Aorta (tissue), 5 donors: ENCODE measurements around the gene DIP2B. TPM values are rescaled to one million over a fixed set of nuclear protein-coding genes. Genes with fewer than 3 reads are reported as not detected.

Source experiments
- ATAC-seq: fragments of 200-7000 bp; cut with Tn5 transposase; one replicate; pipeline ENCODE4 v1.9.1; 2022; ENCODE audit warnings: moderate library complexity; ENCODE audit not compliant: low FRiP score
- DNase-seq, 2 donors: peaks; one replicate each; pipeline ENCODE4 v3.0.0-alpha.2; 2020
- H3K27ac ChIP-seq, 2 donors: one replicate each; pipeline ENCODE4 v1.5.1; 2013; ENCODE audit warnings: low read length in 2 of 2, mild to moderate bottlenecking in 2 of 2, moderate library complexity in 2 of 2, control low read depth in 1 of 2, inconsistent platforms in 1 of 2, low read depth in 1 of 2
- H3K27me3 ChIP-seq, 2 donors: one replicate each; pipeline ENCODE4 v1.6.1; 2013; ENCODE audit warnings: control low read depth in 1 of 2, low read length in 1 of 2, mild to moderate bottlenecking in 1 of 2, moderate library complexity in 1 of 2; ENCODE audit not compliant: insufficient read depth in 2 of 2, control insufficient read depth in 1 of 2
- H3K36me3 ChIP-seq, 2 donors: one replicate each; pipeline ENCODE4 v1.6.1; 2013; ENCODE audit warnings: control low read depth in 1 of 2, low read length in 1 of 2, mild to moderate bottlenecking in 1 of 2; ENCODE audit not compliant: insufficient read depth in 2 of 2, control insufficient read depth in 1 of 2
- H3K4me1 ChIP-seq, 2 donors: one replicate each; pipeline ENCODE4 v1.6.1; 2013; ENCODE audit warnings: low read length in 2 of 2, control low read depth in 1 of 2, mild to moderate bottlenecking in 1 of 2, moderate library complexity in 1 of 2; ENCODE audit not compliant: insufficient read depth in 2 of 2, control insufficient read depth in 1 of 2
- H3K4me3 ChIP-seq, 2 donors: one replicate each; pipeline ENCODE4 v1.5.1; 2013; ENCODE audit warnings: low read length in 2 of 2, control low read depth in 1 of 2, mild to moderate bottlenecking in 1 of 2
- H3K9me3 ChIP-seq: one replicate; pipeline ENCODE4 v1.6.1; 2013; ENCODE audit warnings: mild to moderate bottlenecking, low read length; ENCODE audit not compliant: control insufficient read depth
- WGBS, 2 donors: extraction: QIAGEN DNeasy Blood & Tissue Kit; methylation state at CpG; one replicate each; pipeline ENCODE4 v1.1.7; 2013; 5-methylcytosine and 5-hydroxymethylcytosine counted together
- intact Hi-C, 2 donors: fragments of 100-400 bp; cut with DNase I; formaldehyde crosslinking; loops; one replicate each; pipeline versions ENCODE4 v1.14.2 to v1.15.0; 2022
- polyA plus RNA-seq, 2 donors: library from polyadenylated mRNA; stranded (reverse); fragments of 200-250 nt; gene quantifications; one replicate each; pipeline ENCODE4 v1.2.3, GENCODE V29; 2013
- total RNA-seq, 2 donors: library from RNA; stranded (reverse); fragmentation: NEBNext Ultra II Directional; extraction: Animal tissue kit (Norgen Biotek cat#: 25700); gene quantifications; one replicate each; pipeline ENCODE4 v1.2.1, GENCODE V29; 2021
- donor health status: healthy with polysubstance abuse.
- donor health status: Bipolar disorder and iron deficiency.
- donor health status: DM: no; HTN: no; CAD: no.
- donor health status: DM: no; HTN: no; CAD: no.
- donor health status: DM: yes; HTN: yes; CAD: no.

DIP2B gene
- total and polyA plus RNA-seq, 4 donors, result 2.9 to 25.0 (median 10.2) TPM

DNA sequence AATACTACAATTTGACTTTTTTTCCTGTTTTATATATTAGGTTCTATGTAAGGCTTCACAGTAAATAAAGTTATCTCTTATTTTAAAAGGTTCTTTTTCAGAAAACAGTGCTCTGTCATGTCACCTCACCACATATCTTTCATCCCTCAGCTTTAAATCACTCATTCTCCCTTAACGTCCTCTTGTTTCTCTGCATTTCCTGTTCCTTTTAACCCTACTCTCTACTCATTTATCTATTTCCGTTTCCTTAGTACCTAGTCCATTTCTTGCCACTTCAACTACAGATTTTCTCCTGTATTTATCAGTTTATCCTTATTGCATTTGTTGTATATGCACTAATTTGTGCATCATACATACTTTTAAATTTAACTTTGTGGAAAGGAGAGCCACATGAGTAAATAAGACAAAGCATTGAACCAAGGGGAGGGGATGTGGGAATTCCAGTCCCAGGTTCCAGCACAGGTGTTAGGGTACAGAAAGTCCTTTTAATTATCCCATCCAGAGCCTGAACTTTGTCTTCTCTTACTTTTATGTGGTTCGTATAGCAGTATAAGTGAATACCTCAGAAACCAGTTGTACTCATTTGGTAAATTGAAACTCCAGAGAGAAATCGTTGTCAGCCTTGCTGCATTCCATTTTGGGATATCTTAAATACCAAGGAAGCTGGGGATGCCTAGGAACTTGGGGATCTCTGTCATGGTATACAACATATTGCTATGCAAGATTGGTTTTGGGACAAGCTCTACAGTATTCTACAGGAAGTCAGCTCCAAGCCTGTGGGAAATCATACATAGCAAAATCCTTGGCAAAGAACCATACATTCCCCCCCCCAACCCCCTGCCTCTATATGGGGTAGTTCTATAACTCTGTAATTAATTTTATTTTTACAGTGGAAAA, 120.5 kb downstream of the DIP2B start:
- Histone ChIP-seq H3K4me1 (peaks cover 1 to 5% of the 10 kb centered on the region in 2 donors), H3K27me3 (no peaks in the 10 kb centered on the region), H3K27ac (no peak overlapping the region), H3K36me3 (no peaks in the 10 kb centered on the region), H3K9me3 (no peaks in the 10 kb centered on the region), H3K4me3 (no peak overlapping the region)
- DNase-seq (no peak), ATAC-seq (no peak)
- intact Hi-C loops, result no loop called here
- WGBS, 2 donors, result 59 to 68% methylated on average over 4 of the region's 4 CpGs

DNA sequence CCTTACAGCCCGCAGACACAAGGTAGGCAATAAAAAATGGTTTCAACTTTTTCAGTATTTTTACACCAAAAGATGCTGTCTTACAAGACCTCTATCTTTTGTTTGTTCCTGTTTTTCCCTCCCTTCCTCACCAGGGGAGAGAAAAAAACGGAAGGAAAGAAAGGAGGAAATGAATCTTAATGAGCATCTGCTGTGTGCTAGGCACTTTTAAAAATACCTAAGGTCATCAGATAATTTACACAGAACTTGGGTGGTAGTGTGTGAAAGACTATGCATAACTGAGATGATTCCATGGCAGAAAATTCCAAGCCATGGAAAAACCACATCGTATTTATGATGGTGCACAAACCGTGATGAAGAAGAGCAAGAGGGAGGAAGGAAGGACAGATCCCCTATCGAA, 121.2 kb downstream of the DIP2B start:
- H3K9me3 ChIP-seq, result no peaks in the 10 kb centered on the region
- no peaks in the 10 kb centered on the region for H3K27me3 ChIP-seq
- 87 to 88% methylated on average over 5 of the region's 5 CpGs for WGBS, 2 donors
- no peak overlapping the region for H3K4me3 ChIP-seq
- peaks cover 1 to 5% of the 10 kb centered on the region in 2 donors for H3K4me1 ChIP-seq
- ATAC-seq (no peak), DNase-seq (no peak)
- H3K27ac ChIP-seq, result no peak overlapping the region
- H3K36me3 ChIP-seq, result no peaks in the 10 kb centered on the region
- intact Hi-C loops, result no loop called here

GRCh38 chr12:50627491-50627890, 122.7 kb downstream of the DIP2B start:
- H3K27ac ChIP-seq, result no peak overlapping the region
- no peak for ATAC-seq
- DNase-seq, result no peak
- no peak overlapping the region for H3K4me3 ChIP-seq
- 93 to 95% methylated on average over 2 of the region's 2 CpGs for WGBS, 2 donors
- H3K36me3 ChIP-seq, result no peaks in the 10 kb centered on the region
- intact Hi-C loops, result no loop called here
- no peaks in the 10 kb centered on the region for H3K4me1 ChIP-seq
- H3K27me3 ChIP-seq, result no peaks in the 10 kb centered on the region
- H3K9me3 ChIP-seq, result no peaks in the 10 kb centered on the region

GRCh38 chr12:50628394-50628793, 123.6 kb downstream of the DIP2B start:
- H3K36me3 ChIP-seq, result no peaks in the 10 kb centered on the region

DNA sequence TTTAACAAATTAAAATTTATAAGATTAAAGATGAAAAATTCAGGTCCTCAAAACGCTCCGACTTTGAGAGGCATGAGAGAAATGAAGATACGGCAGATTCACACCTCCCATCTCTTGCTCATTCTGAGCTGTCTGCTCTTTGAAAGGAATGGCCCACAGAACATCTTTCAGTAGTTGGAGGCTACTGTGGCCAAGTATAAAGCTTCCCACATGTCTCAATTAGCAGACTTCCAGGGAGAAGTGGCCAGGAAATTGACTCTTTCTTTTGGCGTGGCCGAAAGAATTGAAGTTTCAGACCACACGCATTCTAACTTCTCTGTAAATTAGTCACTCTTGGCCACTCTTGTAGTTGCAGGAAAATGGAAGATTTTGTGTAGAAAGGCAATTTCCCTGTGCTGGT, 129.2 kb downstream of the DIP2B start:
- H3K27ac ChIP-seq, result no peak overlapping the region
- 88 to 89% methylated on average over 6 of the region's 6 CpGs for WGBS, 2 donors
- H3K9me3 ChIP-seq, result no peaks in the 10 kb centered on the region
- H3K27me3 ChIP-seq, result no peaks in the 10 kb centered on the region
- ATAC-seq, result no peak
- no peaks in the 10 kb centered on the region for H3K36me3 ChIP-seq
- no peaks in the 10 kb centered on the region for H3K4me1 ChIP-seq
- no peak for DNase-seq
- no peak overlapping the region for H3K4me3 ChIP-seq
- intact Hi-C loops, result no loop called here

More at GRCh38 chr12:50628394-50628793, 123.6 kb downstream of the DIP2B start:
- H3K27ac ChIP-seq, result no peak overlapping the region
- no peak overlapping the region for H3K4me3 ChIP-seq
- no peaks in the 10 kb centered on the region for H3K4me1 ChIP-seq
- no peaks in the 10 kb centered on the region for H3K9me3 ChIP-seq
- intact Hi-C loops, result no loop called here
- WGBS, 2 donors, result 91 to 92% methylated on average over 6 of the region's 6 CpGs
- ATAC-seq, result no peak
- H3K27me3 ChIP-seq, result no peaks in the 10 kb centered on the region
- no peak for DNase-seq

GRCh38 chr12:50634379-50634778, 129.6 kb downstream of the DIP2B start:
- no peaks in the 10 kb centered on the region for H3K27me3 ChIP-seq
- H3K27ac ChIP-seq, result no peak overlapping the region
- H3K4me1 ChIP-seq, result no peaks in the 10 kb centered on the region
- no peak overlapping the region for H3K4me3 ChIP-seq
- ATAC-seq (no peak), DNase-seq (no peak)
- H3K36me3 ChIP-seq, result no peaks in the 10 kb centered on the region
- H3K9me3 ChIP-seq, result no peaks in the 10 kb centered on the region
- WGBS, 2 donors, result 98 to 99% methylated on average over 2 of the region's 2 CpGs
- intact Hi-C loops, result no loop called here

- Histone ChIP-seq H3K27ac (no peak overlapping the region), H3K36me3 (no peaks in the 10 kb centered on the region), H3K4me1 (no peaks in the 10 kb centered on the region), H3K9me3 (no peaks in the 10 kb centered on the region), H3K27me3 (no peaks in the 10 kb centered on the region), H3K4me3 (no peak overlapping the region)
- DNase-seq (no peak), ATAC-seq (no peak)
- WGBS, 2 donors, result 50 to 51% methylated on average over 5 of the region's 5 CpGs
- intact Hi-C loops, result no loop called here
These were observed 130.6 kb downstream of the DIP2B start for GRCh38 chr12:50635364-50635763.

DNA sequence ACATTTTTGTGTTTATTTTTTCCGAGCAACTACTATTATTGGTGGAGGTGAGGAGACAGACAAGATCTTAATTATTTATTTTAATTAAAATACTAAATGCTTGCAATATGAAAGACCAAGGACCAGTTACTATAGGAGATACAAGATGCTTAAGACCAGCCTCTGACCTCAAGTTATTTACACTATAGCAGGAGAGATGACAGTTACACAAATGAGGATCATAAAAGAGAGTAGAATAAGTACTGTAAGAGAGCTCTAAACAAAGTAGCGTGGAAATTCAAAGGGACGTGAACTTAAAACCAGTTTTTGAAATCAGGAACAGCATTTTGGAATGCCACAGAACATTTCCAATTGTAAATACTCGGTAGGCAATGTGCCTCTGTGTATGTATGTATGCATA, 131.1 kb downstream of the DIP2B start:
- H3K4me1 ChIP-seq, result no peaks in the 10 kb centered on the region
- no peaks in the 10 kb centered on the region for H3K36me3 ChIP-seq
- 91 to 95% methylated on average over 4 of the region's 4 CpGs for WGBS, 2 donors
- intact Hi-C loops, result loop anchor here in 1 of 2 donors (2.0 kb wide), 1 partner anchor 133 kb away; no protein-coding TSS in a partner anchor
- no peak overlapping the region for H3K27ac ChIP-seq
- ATAC-seq, result no peak
- no peak for DNase-seq
- H3K27me3 ChIP-seq, result no peaks in the 10 kb centered on the region
- no peaks in the 10 kb centered on the region for H3K9me3 ChIP-seq
- H3K4me3 ChIP-seq, result no peak overlapping the region

DNA sequence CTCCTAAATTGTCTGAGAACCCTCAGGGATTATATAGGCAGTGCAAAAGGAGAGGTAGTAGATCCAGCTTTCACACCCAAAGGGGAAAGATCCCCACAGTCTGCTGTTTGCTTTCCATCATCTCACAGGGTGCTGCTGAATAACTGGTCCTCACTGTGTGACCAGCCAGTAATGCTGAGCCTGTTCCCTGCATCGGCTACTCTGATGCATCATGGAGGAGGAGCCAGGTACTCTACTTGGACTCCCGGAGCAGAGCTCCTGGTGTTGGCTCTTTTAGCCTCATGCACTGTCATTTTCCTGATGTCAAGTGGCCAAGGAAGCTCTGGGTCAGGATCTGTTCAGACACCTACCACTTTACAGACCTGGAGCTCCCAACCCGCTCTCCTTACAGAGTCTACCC, 131.7 kb downstream of the DIP2B start:
- Histone ChIP-seq H3K4me3 (no peak overlapping the region), H3K27me3 (no peaks in the 10 kb centered on the region), H3K4me1 (no peaks in the 10 kb centered on the region), H3K9me3 (no peaks in the 10 kb centered on the region), H3K36me3 (peaks cover 0 to under 1% of the 10 kb centered on the region in 2 donors), H3K27ac (no peak overlapping the region)
- WGBS, 2 donors, result 78 to 79% methylated on average over 3 of the region's 3 CpGs
- no peak for DNase-seq
- no peak for ATAC-seq
- intact Hi-C loops, result loop anchor here in 1 of 2 donors (2.0 kb wide), 1 partner anchor 134 kb away; no protein-coding TSS in a partner anchor
